ENCODE measurements around the gene PNMA6F. TPM values are rescaled to one million over a fixed set of nuclear protein-coding genes. Genes with fewer than 3 reads are reported as not detected.

The PNMA6F gene
- total and polyA plus RNA-seq, 2 donors (not counting 1 experiment from before 2014, with no cell fraction given): not detected

DNA sequence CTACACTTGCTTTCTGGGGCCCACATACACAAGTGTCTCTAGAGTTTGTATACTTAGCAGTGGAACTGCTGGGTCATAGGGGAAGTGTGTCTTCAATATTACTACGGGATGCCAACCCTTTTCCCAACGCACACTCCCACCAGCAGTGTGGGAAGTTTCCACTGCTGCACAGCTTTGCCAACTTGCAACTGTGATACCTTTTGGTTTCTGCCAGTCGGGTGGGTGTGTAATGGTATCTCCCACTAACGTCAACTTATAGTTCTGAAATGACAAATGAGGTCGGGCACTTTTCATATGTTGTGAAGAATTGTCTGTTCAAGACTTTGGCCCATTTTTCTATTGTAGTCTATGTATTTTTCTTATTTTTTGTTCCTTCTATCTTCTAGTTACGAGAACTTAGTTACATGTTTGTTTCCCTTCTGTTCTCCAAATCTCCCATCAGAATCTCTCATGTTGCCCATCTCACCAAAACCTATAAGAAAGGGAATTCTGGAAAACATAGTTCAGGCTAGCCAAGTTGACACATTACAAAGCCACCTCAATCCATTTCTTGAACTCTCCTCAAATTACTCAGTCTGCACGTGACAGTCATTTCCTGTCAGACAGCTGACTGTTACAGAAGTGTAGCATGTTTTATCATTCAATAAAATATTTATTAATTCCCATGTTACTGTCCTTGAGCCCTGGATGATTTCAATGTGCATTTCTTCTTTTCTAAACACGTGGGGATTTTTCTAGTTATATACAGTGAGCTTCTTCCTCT lies 48.9 kb upstream of the PNMA6F start:
- H2AFZ ChIP-seq (ENCODE audit: insufficient read depth, low read depth, low read length, poor library complexity, severe bottlenecking): no peak overlapping the region
- ChIA-PET CTCF (no interaction called here), POLR2A (no interaction called here)
- H3K9ac ChIP-seq (ENCODE audit: low read length): no peak overlapping the region
- Mint-ChIP-seq H3K27me3 (peaks cover 10% of the 10 kb centered on the region), H3K9me3 (ENCODE audit: insufficient read depth) (no peaks in the 10 kb centered on the region), H3K4me3 (no peak overlapping the region), H3K27ac (no peak overlapping the region), H3K4me1 (no peaks in the 10 kb centered on the region)
- ATAC-seq (ENCODE audit: low read depth) (no peak), DNase-seq (no peak)
- H3K27ac ChIP-seq (ENCODE audit: low read length in 2 of 2): no peak overlapping the region
- H3K36me3 ChIP-seq (replicated peaks in 1 of 2; ENCODE audit: control extremely low read depth in 1 of 2, control insufficient read depth in 1 of 2, extremely low read depth in 1 of 2, insufficient read depth in 2 of 2, low read length in 1 of 2): no peaks in the 10 kb centered on the region
- H3K9me3 ChIP-seq (ENCODE audit: control extremely low read depth in 1 of 3, control insufficient read depth in 2 of 3, insufficient read depth in 1 of 3, low read length in 2 of 3): no peaks in the 10 kb centered on the region
- H3K4me3 ChIP-seq (ENCODE audit: control extremely low read depth in 1 of 5, extremely low read depth in 1 of 5, insufficient read depth in 1 of 5, low read depth in 2 of 5, low read length in 4 of 5): no peak overlapping the region
- no peaks in the 10 kb centered on the region for H3K27me3 ChIP-seq (replicated peaks in 1 of 4; ENCODE audit: control extremely low read depth in 1 of 4, control insufficient read depth in 3 of 4, insufficient read depth in 4 of 4, low read length in 3 of 4)
- TF ChIP-seq, protein P1, sequence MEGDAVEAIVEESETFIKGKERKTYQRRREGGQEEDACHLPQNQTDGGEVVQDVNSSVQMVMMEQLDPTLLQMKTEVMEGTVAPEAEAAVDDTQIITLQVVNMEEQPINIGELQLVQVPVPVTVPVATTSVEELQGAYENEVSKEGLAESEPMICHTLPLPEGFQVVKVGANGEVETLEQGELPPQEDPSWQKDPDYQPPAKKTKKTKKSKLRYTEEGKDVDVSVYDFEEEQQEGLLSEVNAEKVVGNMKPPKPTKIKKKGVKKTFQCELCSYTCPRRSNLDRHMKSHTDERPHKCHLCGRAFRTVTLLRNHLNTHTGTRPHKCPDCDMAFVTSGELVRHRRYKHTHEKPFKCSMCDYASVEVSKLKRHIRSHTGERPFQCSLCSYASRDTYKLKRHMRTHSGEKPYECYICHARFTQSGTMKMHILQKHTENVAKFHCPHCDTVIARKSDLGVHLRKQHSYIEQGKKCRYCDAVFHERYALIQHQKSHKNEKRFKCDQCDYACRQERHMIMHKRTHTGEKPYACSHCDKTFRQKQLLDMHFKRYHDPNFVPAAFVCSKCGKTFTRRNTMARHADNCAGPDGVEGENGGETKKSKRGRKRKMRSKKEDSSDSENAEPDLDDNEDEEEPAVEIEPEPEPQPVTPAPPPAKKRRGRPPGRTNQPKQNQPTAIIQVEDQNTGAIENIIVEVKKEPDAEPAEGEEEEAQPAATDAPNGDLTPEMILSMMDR (IDR thresholded peaks at IDR 0.05): no peak
- TF ChIP-seq EZH2 (IDR thresholded peaks at IDR 0.05; ENCODE audit: borderline replicate concordance, insufficient read depth, low read depth, low read length, poor library complexity, severe bottlenecking): no peak
- no peak overlapping the region for H3K4me2 ChIP-seq (replicated peaks; ENCODE audit: low read depth, low read length, poor library complexity, severe bottlenecking)
- intact Hi-C loops (cut with micrococcal nuclease): no loop called here
- H3K79me2 ChIP-seq (ENCODE audit: control insufficient read depth, insufficient read depth, low read length): no peaks in the 10 kb centered on the region
- no peaks in the 10 kb centered on the region for H3K4me1 ChIP-seq (ENCODE audit: control insufficient read depth in 2 of 2, insufficient read depth in 2 of 2, low read length in 2 of 2)
- H4K20me1 ChIP-seq (ENCODE audit: control insufficient read depth, insufficient read depth, low read length, poor library complexity, severe bottlenecking): no peaks in the 10 kb centered on the region
- no CpG with 5 or more reads among the region's 8 CpGs for WGBS (ENCODE audit: insufficient coverage)

DNA sequence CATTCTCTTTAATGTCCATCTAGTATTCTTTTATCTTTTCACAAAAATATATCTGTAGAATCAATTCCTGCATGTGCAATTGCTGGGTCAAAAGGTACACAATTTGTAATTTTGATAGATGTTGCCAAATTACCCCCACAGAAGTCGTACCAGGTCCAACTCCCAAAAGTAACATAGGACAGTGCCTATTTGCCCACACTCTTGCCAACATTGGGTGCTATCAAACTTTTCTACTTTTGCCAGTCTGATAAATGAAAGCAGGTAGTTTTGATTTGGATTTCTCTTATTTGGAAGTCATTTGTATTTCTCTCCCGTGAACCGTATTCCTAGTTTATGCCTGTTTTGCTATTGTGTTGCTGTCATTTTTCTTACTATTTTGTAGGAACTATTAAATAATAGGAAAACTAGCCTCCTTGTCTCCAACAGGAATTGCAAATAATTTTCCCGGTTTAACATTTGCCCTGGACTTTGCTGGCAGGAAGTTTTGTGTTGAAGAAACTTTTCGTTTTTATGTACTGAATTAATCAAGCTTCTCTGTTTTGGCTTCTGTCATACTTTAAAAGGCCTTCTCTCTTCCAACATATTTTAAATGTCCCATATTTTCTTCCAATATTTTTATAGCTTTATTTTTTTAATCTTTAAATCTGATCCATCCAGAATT lies 45.4 kb upstream of the PNMA6F start:
- Histone ChIP-seq H3K27ac (ENCODE audit: low read length in 2 of 2) (no peak overlapping the region), H3K27me3 (replicated peaks in 1 of 4; ENCODE audit: control extremely low read depth in 1 of 4, control insufficient read depth in 3 of 4, insufficient read depth in 4 of 4, low read length in 3 of 4) (no peaks in the 10 kb centered on the region), H3K79me2 (ENCODE audit: control insufficient read depth, insufficient read depth, low read length) (no peaks in the 10 kb centered on the region), H2AFZ (ENCODE audit: insufficient read depth, low read depth, low read length, poor library complexity, severe bottlenecking) (no peak overlapping the region), H3K4me1 (ENCODE audit: control insufficient read depth in 2 of 2, insufficient read depth in 2 of 2, low read length in 2 of 2) (no peaks in the 10 kb centered on the region), H3K4me2 (replicated peaks; ENCODE audit: low read depth, low read length, poor library complexity, severe bottlenecking) (no peak overlapping the region), H3K9ac (ENCODE audit: low read length) (no peak overlapping the region), H3K36me3 (replicated peaks in 1 of 2; ENCODE audit: control extremely low read depth in 1 of 2, control insufficient read depth in 1 of 2, extremely low read depth in 1 of 2, insufficient read depth in 2 of 2, low read length in 1 of 2) (no peaks in the 10 kb centered on the region), H3K9me3 (ENCODE audit: control extremely low read depth in 1 of 3, control insufficient read depth in 2 of 3, insufficient read depth in 1 of 3, low read length in 2 of 3) (no peaks in the 10 kb centered on the region), H4K20me1 (ENCODE audit: control insufficient read depth, insufficient read depth, low read length, poor library complexity, severe bottlenecking) (no peaks in the 10 kb centered on the region), H3K4me3 (ENCODE audit: control extremely low read depth in 1 of 5, extremely low read depth in 1 of 5, insufficient read depth in 1 of 5, low read depth in 2 of 5, low read length in 4 of 5) (no peak overlapping the region)
- CTCF ChIA-PET: no interaction called here
- intact Hi-C loops (cut with micrococcal nuclease): no loop called here
- no peak overlapping the region for H3K4me3 Mint-ChIP-seq
- H3K4me1 Mint-ChIP-seq: no peaks in the 10 kb centered on the region
- POLR2A ChIA-PET: no interaction called here
- H3K27me3 Mint-ChIP-seq: peaks cover 10% of the 10 kb centered on the region
- H3K27ac Mint-ChIP-seq: no peak overlapping the region
- ATAC-seq (ENCODE audit: low read depth) (no peak), DNase-seq (no peak)
- TF ChIP-seq EZH2 (IDR thresholded peaks at IDR 0.05; ENCODE audit: borderline replicate concordance, insufficient read depth, low read depth, low read length, poor library complexity, severe bottlenecking): no peak
- TF ChIP-seq, protein P1 (IDR thresholded peaks at IDR 0.05): no peak
- WGBS (ENCODE audit: insufficient coverage): no CpG with 5 or more reads among the region's 5 CpGs
- H3K9me3 Mint-ChIP-seq (ENCODE audit: insufficient read depth): no peaks in the 10 kb centered on the region
